IPS-15b (cell line): ENCODE results near the gene ZFYVE21.
"Not testable (repeated sequence)": the region's sequence is repeated elsewhere in the genome, so short reads cannot be mapped to it uniquely, and the experiment has no call there.

Experiments
- H3K27me3 ChIP-seq: one replicate; pipeline ENCODE4 v1.6.1; 2013; ENCODE audit warnings: low read length; ENCODE audit not compliant: control insufficient read depth, insufficient read depth
- H3K36me3 ChIP-seq: one replicate; pipeline ENCODE4 v1.6.1; 2013; ENCODE audit warnings: low read length; ENCODE audit not compliant: control insufficient read depth, insufficient read depth
- H3K4me1 ChIP-seq: one replicate; pipeline ENCODE4 v1.6.1; 2013; ENCODE audit warnings: mild to moderate bottlenecking, low read length; ENCODE audit not compliant: control insufficient read depth, insufficient read depth
- H3K4me3 ChIP-seq: one replicate; pipeline ENCODE4 v1.5.1; 2013; ENCODE audit warnings: low read depth, low read length
- H3K9ac ChIP-seq: one replicate; pipeline ENCODE4 v1.6.1; 2013; ENCODE audit warnings: low read depth, mild to moderate bottlenecking, low read length
- H3K9me3 ChIP-seq: one replicate; pipeline ENCODE4 v1.6.1; 2013; ENCODE audit warnings: mild to moderate bottlenecking, low read length; ENCODE audit not compliant: control insufficient read depth, insufficient read depth

The ZFYVE21 gene

GRCh38 chr14:103684871-103685270 lies 30.7 kb upstream of the ZFYVE21 start:
- Histone ChIP-seq H3K4me1 (no peaks in the 10 kb centered on the region), H3K36me3 (peaks cover 37% of the 10 kb centered on the region), H3K9ac (no peak overlapping the region), H3K4me3 (no peak overlapping the region), H3K9me3 (no peaks in the 10 kb centered on the region), H3K27me3 (no peaks in the 10 kb centered on the region)

- H3K27me3 ChIP-seq: no peaks in the 10 kb centered on the region
- no peak overlapping the region for H3K9ac ChIP-seq
- no peaks in the 10 kb centered on the region for H3K4me1 ChIP-seq
- H3K36me3 ChIP-seq: peaks cover 34% of the 10 kb centered on the region
- H3K4me3 ChIP-seq: no peak overlapping the region
- H3K9me3 ChIP-seq: no peaks in the 10 kb centered on the region
Observed at GRCh38 chr14:103685276-103686211, 30.1 kb upstream of the ZFYVE21 start.

- no peaks in the 10 kb centered on the region for H3K4me1 ChIP-seq
- H3K9ac ChIP-seq: no peak overlapping the region
- H3K9me3 ChIP-seq: no peaks in the 10 kb centered on the region
- H3K27me3 ChIP-seq: no peaks in the 10 kb centered on the region
- no peak overlapping the region for H3K4me3 ChIP-seq
- peaks cover 23% of the 10 kb centered on the region for H3K36me3 ChIP-seq
Observed at GRCh38 chr14:103686831-103687485, 28.7 kb upstream of the ZFYVE21 start.

- Histone ChIP-seq H3K4me1 (no peaks in the 10 kb centered on the region), H3K27me3 (no peaks in the 10 kb centered on the region), H3K9me3 (no peaks in the 10 kb centered on the region), H3K36me3 (peaks cover 25% of the 10 kb centered on the region), H3K4me3 (no peak overlapping the region), H3K9ac (no peak overlapping the region)
Observed at GRCh38 chr14:103687712-103688111, 27.9 kb upstream of the ZFYVE21 start.

GRCh38 chr14:103688441-103688840 lies 27.2 kb upstream of the ZFYVE21 start:
- no peaks in the 10 kb centered on the region for H3K27me3 ChIP-seq
- H3K4me3 ChIP-seq: no peak overlapping the region
- peaks cover 21% of the 10 kb centered on the region for H3K36me3 ChIP-seq
- no peaks in the 10 kb centered on the region for H3K4me1 ChIP-seq
- no peak overlapping the region for H3K9ac ChIP-seq
- H3K9me3 ChIP-seq: no peaks in the 10 kb centered on the region

GRCh38 chr14:103688906-103689902 lies 26.4 kb upstream of the ZFYVE21 start:
- Histone ChIP-seq H3K27me3 (no peaks in the 10 kb centered on the region), H3K9me3 (no peaks in the 10 kb centered on the region), H3K36me3 (peaks cover 24% of the 10 kb centered on the region), H3K9ac (no peak overlapping the region), H3K4me3 (no peak overlapping the region), H3K4me1 (no peaks in the 10 kb centered on the region)

GRCh38 chr14:103690332-103690731 lies 25.3 kb upstream of the ZFYVE21 start:
- Histone ChIP-seq H3K36me3 (peaks cover 18% of the 10 kb centered on the region), H3K4me3 (no peak overlapping the region), H3K4me1 (no peaks in the 10 kb centered on the region), H3K27me3 (no peaks in the 10 kb centered on the region), H3K9me3 (no peaks in the 10 kb centered on the region), H3K9ac (no peak overlapping the region)

- not testable (repeated sequence) for H3K9ac ChIP-seq, H3K4me1 ChIP-seq
- H3K36me3 ChIP-seq: peaks cover 16% of the 10 kb centered on the region
Observed at GRCh38 chr14:103691655-103692054, 24.0 kb upstream of the ZFYVE21 start.

GRCh38 chr14:103692159-103692558 lies 23.5 kb upstream of the ZFYVE21 start:
- Histone ChIP-seq H3K9ac (no peak overlapping the region), H3K4me3 (no peak overlapping the region), H3K9me3 (no peaks in the 10 kb centered on the region), H3K27me3 (no peaks in the 10 kb centered on the region), H3K4me1 (no peaks in the 10 kb centered on the region), H3K36me3 (peaks cover 16% of the 10 kb centered on the region)

More at GRCh38 chr14:103691655-103692054, 24.0 kb upstream of the ZFYVE21 start:
- H3K27me3 ChIP-seq, H3K4me3 ChIP-seq, H3K9me3 ChIP-seq: not testable (repeated sequence)

GRCh38 chr14:103692871-103693270 lies 22.7 kb upstream of the ZFYVE21 start:
- no peaks in the 10 kb centered on the region for H3K9me3 ChIP-seq
- H3K9ac ChIP-seq: no peak overlapping the region
- H3K27me3 ChIP-seq: no peaks in the 10 kb centered on the region
- no peak overlapping the region for H3K4me3 ChIP-seq
- H3K36me3 ChIP-seq: peaks cover 18% of the 10 kb centered on the region
- no peaks in the 10 kb centered on the region for H3K4me1 ChIP-seq

- Histone ChIP-seq H3K9ac (no peak overlapping the region), H3K27me3 (no peaks in the 10 kb centered on the region), H3K36me3 (peaks cover 24% of the 10 kb centered on the region), H3K4me1 (no peaks in the 10 kb centered on the region), H3K9me3 (no peaks in the 10 kb centered on the region), H3K4me3 (no peak overlapping the region)
Observed at GRCh38 chr14:103693515-103693914, 22.1 kb upstream of the ZFYVE21 start.
